Mucosa of stomach (tissue), 1 donor: Measurements from ENCODE around the gene KIAA0825.

Experiments used
- H3K27me3 ChIP-seq: one replicate; pipeline ENCODE4 v1.7.0; 2013; ENCODE audit warnings: mild to moderate bottlenecking, low read length; ENCODE audit not compliant: control insufficient read depth, insufficient read depth
- H3K36me3 ChIP-seq: one replicate; pipeline ENCODE4 v1.7.0; 2013; ENCODE audit warnings: low read length; ENCODE audit not compliant: control insufficient read depth, insufficient read depth
- H3K4me1 ChIP-seq: one replicate; pipeline ENCODE4 v1.7.0; 2013; ENCODE audit warnings: mild to moderate bottlenecking, low read length; ENCODE audit not compliant: control insufficient read depth, insufficient read depth
- H3K4me3 ChIP-seq: one replicate; pipeline ENCODE4 v1.7.0; 2013; ENCODE audit warnings: low read length
- H3K9ac ChIP-seq: one replicate; pipeline ENCODE4 v1.7.0; 2013; ENCODE audit warnings: mild to moderate bottlenecking, low read length, moderate library complexity
- H3K9me3 ChIP-seq: one replicate; pipeline ENCODE4 v1.7.0; 2013; ENCODE audit warnings: mild to moderate bottlenecking, low read length, moderate library complexity; ENCODE audit not compliant: control insufficient read depth
- donor health status: Pancreatic carcinoma.

KIAA0825 gene

GRCh38 chr5:94415798-94416197 lies 202.6 kb downstream of the KIAA0825 start:
- Histone ChIP-seq H3K9me3 (no peaks in the 10 kb centered on the region), H3K4me3 (no peak overlapping the region), H3K27me3 (no peaks in the 10 kb centered on the region), H3K36me3 (no peaks in the 10 kb centered on the region), H3K4me1 (no peaks in the 10 kb centered on the region), H3K9ac (no peak overlapping the region)

DNA sequence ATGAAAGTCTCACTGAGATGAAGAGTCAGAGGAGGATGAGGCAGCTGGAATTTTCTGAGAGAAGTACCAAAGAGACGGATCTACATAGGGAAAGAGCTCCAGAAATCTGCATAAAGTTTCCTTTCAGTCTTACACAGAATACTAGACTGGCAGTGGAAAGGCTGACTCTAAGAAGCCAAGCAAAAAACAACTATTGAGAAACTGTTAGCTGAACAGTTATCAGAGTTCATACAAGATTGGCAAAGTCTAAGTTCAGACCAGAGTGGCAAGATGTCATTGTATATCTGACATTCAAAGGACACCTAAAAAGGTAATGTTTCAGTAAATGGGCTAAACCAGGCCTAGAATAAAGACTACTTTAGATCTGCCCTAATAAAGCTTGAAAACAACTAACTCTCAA lies 209.0 kb downstream of the KIAA0825 start:
- H3K27me3 ChIP-seq = no peaks in the 10 kb centered on the region
- H3K36me3 ChIP-seq = no peaks in the 10 kb centered on the region
- no peaks in the 10 kb centered on the region for H3K4me1 ChIP-seq
- no peaks in the 10 kb centered on the region for H3K9me3 ChIP-seq
- H3K4me3 ChIP-seq = no peak overlapping the region
- no peak overlapping the region for H3K9ac ChIP-seq

DNA sequence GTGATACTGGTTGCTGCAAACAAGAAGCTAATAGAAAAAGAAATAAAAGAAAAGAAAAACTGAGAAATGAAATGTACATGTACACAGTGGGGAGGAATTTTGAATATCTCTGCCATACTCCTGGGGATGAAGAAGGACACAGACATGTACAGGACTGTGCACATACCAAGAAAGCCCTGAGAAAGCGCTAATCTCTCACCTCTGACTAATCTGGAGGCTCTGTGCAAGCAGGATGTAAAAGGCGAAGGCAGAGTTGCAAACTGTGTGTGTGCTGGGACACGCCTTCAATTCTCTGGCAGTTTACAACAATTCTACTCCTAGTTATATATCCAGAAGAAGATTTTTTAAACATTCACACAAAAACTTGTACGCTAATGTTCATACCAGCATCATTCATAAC lies 211.4 kb downstream of the KIAA0825 start:
- H3K27me3 ChIP-seq = no peaks in the 10 kb centered on the region
- no peak overlapping the region for H3K4me3 ChIP-seq
- H3K9ac ChIP-seq = no peak overlapping the region
- H3K4me1 ChIP-seq = no peaks in the 10 kb centered on the region
- no peaks in the 10 kb centered on the region for H3K9me3 ChIP-seq
- no peaks in the 10 kb centered on the region for H3K36me3 ChIP-seq

DNA sequence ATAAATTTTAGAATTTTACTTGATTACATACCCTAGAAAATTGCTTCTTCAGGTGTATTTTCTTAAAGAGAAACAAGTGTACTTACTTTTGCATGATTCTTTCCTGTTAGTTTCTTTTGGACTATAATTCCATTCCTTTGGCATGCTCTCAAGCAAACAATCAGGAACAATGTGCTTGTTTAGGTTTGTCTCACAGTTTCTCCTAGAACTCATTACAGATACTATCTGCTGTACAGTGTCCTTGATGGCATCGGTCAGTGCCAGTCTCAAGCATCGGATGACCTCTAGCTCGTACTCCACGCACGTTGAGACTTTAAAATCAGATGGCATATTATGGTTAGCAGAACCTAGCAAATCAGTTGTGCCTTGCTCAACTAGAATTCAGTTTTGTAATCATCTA lies 214.9 kb downstream of the KIAA0825 start:
- Histone ChIP-seq H3K9me3 (no peaks in the 10 kb centered on the region), H3K9ac (no peak overlapping the region), H3K36me3 (no peaks in the 10 kb centered on the region), H3K27me3 (no peaks in the 10 kb centered on the region), H3K4me1 (no peaks in the 10 kb centered on the region), H3K4me3 (no peak overlapping the region)

GRCh38 chr5:94402096-94402495 lies 216.3 kb downstream of the KIAA0825 start:
- Histone ChIP-seq H3K4me3 (no peak overlapping the region), H3K9me3 (no peaks in the 10 kb centered on the region), H3K4me1 (no peaks in the 10 kb centered on the region), H3K36me3 (no peaks in the 10 kb centered on the region), H3K9ac (no peak overlapping the region), H3K27me3 (no peaks in the 10 kb centered on the region)

DNA sequence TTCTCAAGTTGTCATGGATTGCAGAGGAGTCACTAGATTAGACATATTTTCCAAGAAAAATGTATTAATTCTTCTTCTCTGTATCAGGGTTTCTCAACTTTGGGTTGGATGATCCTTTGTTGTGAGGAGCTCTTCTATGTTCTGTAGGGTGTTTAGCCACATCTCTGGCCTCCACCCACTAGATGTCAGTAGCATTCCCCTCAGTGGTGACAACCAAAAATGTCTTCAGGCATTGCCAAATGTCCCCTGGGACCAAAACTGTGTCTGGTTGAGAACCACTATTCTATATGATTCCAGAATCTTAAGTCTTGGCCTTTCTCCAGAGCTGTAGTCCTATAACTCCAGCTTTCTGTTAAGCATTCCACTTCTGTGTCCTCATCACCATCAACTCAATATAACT lies 220.9 kb downstream of the KIAA0825 start:
- Histone ChIP-seq H3K4me3 (no peak overlapping the region), H3K36me3 (no peaks in the 10 kb centered on the region), H3K27me3 (no peaks in the 10 kb centered on the region), H3K9ac (no peak overlapping the region), H3K4me1 (no peaks in the 10 kb centered on the region), H3K9me3 (no peaks in the 10 kb centered on the region)

DNA sequence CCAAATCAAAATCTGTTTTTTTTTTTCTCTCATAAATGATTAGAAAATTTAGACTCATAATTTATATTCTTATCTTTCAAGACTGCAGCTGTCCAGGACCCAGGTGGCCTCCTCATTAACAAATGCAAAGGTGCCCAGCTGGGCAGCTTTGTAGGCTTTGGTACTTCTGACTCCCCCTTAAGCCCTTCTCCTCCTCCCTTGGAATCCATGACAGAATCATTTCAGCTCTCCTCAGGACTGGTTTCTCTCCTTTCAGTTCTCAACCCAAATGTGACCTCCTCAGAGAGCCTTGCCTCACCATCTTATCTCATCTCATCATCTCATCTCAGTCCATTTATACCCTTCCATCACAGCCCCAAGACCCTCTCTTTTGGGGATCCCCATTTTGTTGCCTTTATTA lies 221.7 kb downstream of the KIAA0825 start:
- H3K4me1 ChIP-seq = no peaks in the 10 kb centered on the region
- H3K4me3 ChIP-seq = no peak overlapping the region
- no peaks in the 10 kb centered on the region for H3K9me3 ChIP-seq
- no peaks in the 10 kb centered on the region for H3K36me3 ChIP-seq
- no peaks in the 10 kb centered on the region for H3K27me3 ChIP-seq
- no peak overlapping the region for H3K9ac ChIP-seq

DNA sequence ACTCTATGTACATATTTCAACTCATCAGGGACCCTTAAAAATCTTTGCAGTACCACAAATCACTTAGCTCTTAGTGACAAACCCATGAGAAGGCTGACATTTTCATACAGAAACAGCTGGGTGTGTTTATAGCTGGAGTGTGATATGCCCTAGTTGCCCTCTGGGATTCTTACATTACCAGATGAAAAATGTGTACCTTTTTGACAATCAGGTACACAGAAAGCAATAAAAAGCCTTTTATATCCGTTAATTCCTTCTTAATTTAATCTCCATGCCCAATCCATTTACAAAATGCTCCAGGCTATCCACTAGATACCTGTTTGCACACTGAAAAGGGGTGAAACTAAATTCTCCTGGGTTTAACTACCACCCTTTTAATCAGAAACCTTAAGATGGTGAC lies 222.9 kb downstream of the KIAA0825 start:
- Histone ChIP-seq H3K9me3 (no peaks in the 10 kb centered on the region), H3K4me1 (no peaks in the 10 kb centered on the region), H3K4me3 (no peak overlapping the region), H3K27me3 (no peaks in the 10 kb centered on the region), H3K36me3 (no peaks in the 10 kb centered on the region), H3K9ac (no peak overlapping the region)

DNA sequence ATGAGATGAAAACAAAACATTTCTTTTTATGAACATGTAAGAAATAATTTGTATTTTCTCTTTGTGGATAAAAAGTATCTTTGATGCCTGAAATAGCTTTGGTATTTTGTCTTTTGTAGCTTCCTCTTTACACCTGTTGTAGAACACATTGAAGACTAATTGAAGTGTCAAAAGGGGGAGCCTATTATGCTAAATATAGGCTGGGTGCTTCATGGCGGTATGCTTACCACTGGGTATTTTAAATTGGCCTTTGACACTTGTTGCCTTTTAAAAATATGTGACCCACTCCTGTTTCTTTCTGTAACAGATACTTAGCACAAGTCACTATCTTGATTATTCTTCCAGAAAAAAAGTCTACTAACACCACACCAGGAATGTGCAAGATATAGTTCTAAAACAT lies 226.4 kb downstream of the KIAA0825 start:
- Histone ChIP-seq H3K4me3 (no peak overlapping the region), H3K36me3 (no peaks in the 10 kb centered on the region), H3K9me3 (no peaks in the 10 kb centered on the region), H3K9ac (no peak overlapping the region), H3K27me3 (no peaks in the 10 kb centered on the region), H3K4me1 (no peaks in the 10 kb centered on the region)

- Histone ChIP-seq H3K9ac (no peak overlapping the region), H3K27me3 (no peaks in the 10 kb centered on the region), H3K9me3 (no peaks in the 10 kb centered on the region), H3K36me3 (no peaks in the 10 kb centered on the region), H3K4me3 (no peak overlapping the region), H3K4me1 (no peaks in the 10 kb centered on the region)
Observed at GRCh38 chr5:94389515-94389899, 228.9 kb downstream of the KIAA0825 start.

- no peaks in the 10 kb centered on the region for H3K9me3 ChIP-seq
- H3K27me3 ChIP-seq = no peaks in the 10 kb centered on the region
- no peak overlapping the region for H3K9ac ChIP-seq
- no peaks in the 10 kb centered on the region for H3K4me1 ChIP-seq
- H3K4me3 ChIP-seq = no peak overlapping the region
- no peaks in the 10 kb centered on the region for H3K36me3 ChIP-seq
Observed at GRCh38 chr5:94388773-94389514, 229.5 kb downstream of the KIAA0825 start.

DNA sequence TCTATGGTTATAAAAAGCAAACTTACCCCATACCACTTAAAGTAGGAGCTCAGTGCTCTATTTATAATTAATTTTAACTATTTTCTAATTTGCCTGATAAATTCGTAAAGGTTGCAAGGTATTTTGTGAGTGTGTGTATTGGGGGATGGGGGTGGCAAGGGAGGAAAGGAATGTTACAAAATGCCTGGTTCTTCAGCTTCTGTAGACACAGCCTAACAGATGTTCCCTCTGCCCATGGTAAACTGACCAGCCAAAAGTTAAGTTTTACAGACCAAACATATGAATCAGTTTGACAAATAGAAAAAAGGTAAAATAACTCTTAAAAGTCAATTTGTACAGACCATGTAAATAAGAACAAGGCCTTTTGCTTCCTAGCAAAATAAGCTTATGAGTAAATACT lies 232.6 kb downstream of the KIAA0825 start:
- H3K9me3 ChIP-seq = no peaks in the 10 kb centered on the region
- H3K27me3 ChIP-seq = no peaks in the 10 kb centered on the region
- H3K36me3 ChIP-seq = no peaks in the 10 kb centered on the region
- no peaks in the 10 kb centered on the region for H3K4me1 ChIP-seq
- no peak overlapping the region for H3K4me3 ChIP-seq
- H3K9ac ChIP-seq = no peak overlapping the region

DNA sequence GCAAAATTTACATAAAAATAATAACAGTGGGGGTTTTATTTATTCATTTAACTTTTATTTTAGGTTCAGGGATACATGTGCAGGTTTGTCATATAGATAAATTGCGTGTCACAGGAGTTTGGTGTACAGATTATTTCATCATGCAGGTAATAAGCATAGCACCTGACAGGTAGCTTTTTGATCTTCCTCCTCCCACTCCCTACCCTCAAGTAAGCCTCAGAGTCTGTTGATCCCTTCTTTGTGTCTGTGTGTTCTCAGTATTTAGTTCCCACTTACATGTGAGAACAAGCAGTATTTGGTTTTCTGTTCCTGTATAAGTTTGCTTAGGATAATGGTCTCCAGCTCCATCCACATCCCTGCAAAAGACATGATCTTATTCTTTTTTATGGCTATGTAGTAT lies 240.3 kb downstream of the KIAA0825 start:
- no peaks in the 10 kb centered on the region for H3K9me3 ChIP-seq
- H3K4me3 ChIP-seq = no peak overlapping the region
- no peak overlapping the region for H3K9ac ChIP-seq
- H3K27me3 ChIP-seq = no peaks in the 10 kb centered on the region
- H3K4me1 ChIP-seq = peaks cover 13% of the 10 kb centered on the region
- H3K36me3 ChIP-seq = no peaks in the 10 kb centered on the region
